Right ventricle myocardium inferior (tissue), 1 donor: ENCODE results near the gene BRD3OS. TPM values are rescaled to one million over a fixed set of nuclear protein-coding genes. Genes with fewer than 3 reads are reported as not detected.

Source experiments
- ATAC-seq: fragments of 200-7000 bp; cut with Tn5 transposase; one replicate; pipeline ENCODE4 v1.9.1; 2020; ENCODE audit warnings: mild to moderate bottlenecking, moderate library complexity
- DNase-seq: peaks from one replicate; pipeline ENCODE4 v3.0.0; 2021; ENCODE audit errors: missing footprints
- intact Hi-C: fragments of 100-400 bp; cut with DNase I; formaldehyde crosslinking; loops from one replicate; pipeline ENCODE4 v1.11.0; 2022
- total RNA-seq: library from RNA; stranded (reverse); fragmentation: NEBNext Ultra II Directional; extraction: Animal tissue kit (Norgen Biotek cat#: 25700); gene quantifications from one replicate; pipeline ENCODE4 v1.2.1, GENCODE V29; 2021
- donor health status: DM: no; HTN: yes; CAD: no; lungs with severe emphysema.

Gene BRD3OS
- total RNA-seq, 1 donor from 2014 or later, result 6.2 TPM

GRCh38 chr9:134028575-134029247, 3.4 kb downstream of the BRD3OS start:
- intact Hi-C loops, result no loop called here
- peak; percentile 34 for DNase-seq
- ATAC-seq, result no peak

DNA sequence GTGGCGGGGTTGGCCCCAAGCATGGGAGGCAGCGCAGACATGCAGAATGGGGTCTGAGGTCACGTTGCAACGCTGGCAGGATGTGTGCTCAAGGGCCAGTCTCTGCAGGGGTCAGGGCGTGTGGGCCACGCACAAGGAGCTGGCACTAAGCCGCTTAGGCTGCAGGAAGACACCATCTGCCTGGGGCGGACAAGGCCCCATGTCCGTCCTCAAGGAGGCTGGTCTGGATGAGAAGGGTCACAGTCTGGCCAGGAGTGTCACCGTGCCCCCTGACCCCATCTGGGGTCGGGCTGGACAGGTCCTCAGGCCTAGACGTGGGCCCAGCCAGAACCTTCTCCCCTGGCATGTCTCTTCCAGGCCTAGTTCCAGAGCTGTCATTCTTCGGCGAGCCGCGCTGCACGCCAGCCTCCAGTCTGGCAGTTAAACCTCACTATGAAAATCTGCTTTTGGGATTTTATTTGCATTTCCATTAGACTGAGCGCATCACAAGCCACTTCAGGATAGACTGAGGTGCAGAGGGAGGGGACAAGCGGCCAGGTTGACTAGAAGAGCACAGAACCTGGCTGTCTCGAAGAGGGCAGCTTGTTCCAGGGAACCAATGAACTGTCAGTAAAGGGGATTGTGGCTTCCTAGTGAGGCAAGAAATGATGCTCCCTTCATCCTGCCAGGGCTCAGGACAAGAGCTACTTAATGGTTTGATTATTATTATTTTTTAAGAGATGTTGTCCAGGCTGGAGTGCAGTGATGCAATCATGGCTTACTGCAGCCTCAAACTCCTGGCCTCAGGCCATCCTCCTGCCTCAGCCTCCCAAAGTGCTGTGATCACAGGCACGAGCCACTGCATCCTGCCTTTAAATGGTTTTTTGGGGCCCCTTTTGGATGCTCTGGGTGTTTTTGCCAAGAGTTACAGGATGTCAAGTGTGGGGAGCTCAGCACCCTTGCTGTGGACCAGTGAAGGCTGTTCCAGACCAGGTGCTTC, 4.3 kb downstream of the BRD3OS start:
- no peak for ATAC-seq
- peak; percentile 60 for DNase-seq
- intact Hi-C loops, result no loop called here

DNA sequence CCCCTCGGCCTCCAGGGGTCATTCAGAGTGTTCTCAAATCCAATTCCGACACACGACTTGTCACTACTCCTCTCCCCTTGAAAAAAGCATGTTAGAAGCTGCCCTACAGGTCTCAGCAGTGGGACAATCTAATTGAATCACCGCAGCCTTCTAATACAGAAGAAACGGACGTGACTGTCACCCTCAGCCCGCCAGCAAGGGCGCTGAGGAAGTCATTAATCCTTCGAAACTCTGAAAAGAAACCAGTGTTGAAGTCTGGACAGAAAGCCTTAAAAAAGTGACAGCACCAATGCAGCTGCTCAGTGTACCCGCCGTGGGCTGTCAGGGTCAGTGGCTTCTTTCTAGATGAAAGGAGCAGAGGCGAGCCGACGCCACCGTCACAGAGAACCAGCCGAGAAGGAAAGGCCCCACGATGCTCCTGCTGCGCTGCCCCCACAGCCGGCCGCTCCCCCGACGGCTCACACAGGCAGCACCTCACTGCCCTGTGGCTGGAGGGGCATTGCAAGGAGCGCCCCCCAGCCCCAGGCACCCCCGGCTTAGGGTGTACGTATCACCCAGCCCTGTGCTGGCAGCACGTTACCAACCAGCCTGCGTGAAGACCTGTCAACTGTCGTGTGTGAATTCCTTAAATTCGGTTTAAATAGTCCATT, 5.7 kb downstream of the BRD3OS start:
- ATAC-seq (no peak), DNase-seq (peak; percentile 18)
- intact Hi-C loops, result no loop called here

DNA sequence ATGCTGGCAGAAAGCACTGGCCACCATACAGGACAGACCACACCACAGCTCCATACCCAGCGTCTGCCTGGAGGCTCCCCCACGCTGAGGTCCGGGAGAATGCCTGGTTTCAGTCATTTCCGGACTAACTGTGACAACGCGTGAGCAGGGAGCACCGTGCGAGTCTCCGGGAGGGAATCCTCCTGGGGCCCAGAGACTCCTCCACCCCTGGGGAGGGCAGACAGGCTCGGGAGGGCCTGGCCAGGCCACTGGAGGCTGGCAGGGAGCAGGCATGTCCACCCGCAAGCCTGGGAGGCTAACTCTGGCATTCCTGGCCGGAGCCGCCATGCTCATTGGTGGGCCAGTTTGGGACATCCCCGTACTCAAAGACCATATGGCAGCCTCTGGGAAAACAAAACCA, 6.5 kb downstream of the BRD3OS start:
- DNase-seq, result peak; percentile 63
- ATAC-seq, result no peak
- intact Hi-C loops, result no loop called here

DNA sequence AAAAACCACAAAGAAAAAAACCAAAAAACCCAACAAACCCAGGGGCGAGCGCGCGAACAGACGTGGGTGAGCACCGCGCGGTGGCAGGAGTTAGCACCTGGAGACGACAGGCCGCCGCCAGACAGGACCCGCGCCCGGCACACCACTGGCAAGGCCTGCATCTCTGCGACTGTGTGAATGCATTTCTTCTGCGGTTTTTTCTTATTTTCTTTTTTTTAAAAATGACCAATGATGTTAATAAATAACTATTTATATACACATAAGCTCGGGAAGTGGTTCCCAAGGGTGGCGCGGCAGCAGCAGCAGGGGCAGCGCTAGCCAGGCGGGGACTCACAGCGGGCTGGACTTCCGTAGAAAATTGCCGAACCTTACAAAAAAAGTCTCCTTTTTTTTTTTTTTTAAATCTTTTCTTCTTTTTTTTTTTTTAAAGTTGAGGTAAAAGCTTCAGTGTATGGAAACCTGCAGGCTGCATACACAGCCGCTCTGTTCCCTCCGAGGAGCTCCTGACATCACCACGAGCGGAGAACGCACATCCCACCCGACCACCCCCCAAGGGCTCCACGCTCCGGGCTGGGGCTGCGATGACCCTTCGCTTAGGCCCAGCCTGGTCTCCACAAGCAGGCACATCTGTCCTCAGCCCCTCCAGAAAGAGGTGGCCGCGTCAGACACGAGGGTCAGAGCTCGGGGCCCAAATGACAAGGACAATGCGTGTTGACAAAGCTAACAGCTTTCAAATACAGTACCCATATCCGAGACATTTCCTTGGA, 7.4 kb downstream of the BRD3OS start:
- ATAC-seq (no peak), DNase-seq (peak; percentile 37)
- intact Hi-C loops, result no loop called here

DNA sequence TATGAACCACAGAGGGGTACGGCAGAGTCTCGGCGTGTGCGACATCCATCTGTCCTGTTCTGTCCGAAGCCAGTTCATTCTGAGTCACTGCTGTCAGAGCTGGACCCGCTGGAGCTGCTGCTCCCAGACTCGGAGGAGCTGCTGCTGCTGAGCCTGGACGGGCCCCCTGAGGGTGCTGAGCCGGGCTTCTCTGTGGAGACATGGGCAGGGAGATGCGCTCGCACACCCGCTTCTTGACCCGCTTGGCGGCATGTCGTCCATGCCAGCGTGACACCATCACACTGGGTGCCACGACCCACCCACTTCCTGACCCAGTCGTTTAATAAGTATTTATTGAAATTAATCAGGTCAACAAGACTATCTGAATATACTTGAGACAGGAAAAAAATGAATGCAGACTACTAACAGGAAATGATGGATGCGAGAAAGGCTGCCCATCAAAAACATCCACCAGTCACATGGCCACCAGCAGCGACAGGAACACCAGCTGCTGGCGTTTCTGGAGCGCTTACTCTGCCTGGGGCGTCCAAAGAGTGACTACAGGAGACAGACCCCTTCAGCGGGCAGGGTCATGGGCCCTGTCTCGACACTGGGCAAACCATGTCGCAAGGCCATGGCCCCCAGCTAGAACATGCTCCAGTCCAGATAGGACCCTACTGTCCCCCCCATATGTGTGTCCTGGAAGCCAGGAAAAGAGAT, 8.4 kb downstream of the BRD3OS start:
- ATAC-seq, result peak; percentile 23
- intact Hi-C loops, result no loop called here
- DNase-seq, result peak; percentile 59

DNA sequence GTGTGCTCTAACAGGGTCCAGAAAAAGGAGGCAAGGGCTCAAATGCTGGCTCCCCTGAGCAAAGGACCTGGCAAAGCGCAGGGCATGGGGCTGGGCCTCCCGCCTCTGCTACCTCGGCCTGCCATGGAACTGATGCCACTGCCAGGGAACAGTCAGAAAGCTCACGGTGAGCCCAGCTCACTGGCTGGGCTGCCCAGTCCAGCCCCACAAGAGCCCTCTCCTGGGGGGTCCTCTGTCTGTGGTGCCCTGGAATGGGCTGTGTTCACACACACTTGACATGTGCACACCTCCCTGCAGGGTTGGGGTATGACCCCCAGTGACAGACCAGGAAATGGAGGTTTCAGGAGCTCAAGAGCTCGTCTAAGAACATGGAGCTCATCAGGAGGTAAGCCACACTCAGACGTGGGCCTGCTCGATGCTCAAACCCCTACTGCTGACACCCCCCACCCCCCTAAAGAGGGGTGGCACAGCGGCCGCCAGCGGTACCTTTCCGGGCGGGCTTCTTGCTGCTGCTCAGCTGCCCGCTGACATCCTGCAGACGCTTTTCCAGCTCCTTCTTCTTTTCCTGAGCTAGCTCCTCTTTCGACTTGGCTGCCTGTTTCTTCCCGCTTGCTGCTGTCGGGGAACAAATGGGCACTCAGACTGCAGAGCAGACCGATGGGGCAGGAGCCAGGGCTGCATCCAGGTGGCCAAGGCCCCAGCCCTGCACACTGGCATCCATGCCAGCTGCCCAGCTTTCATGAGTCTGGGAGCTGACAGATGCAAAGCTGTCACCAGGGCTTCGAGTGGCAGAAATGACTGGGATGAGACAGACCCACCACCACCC, 9.1 kb downstream of the BRD3OS start:
- DNase-seq (peak; percentile 55), ATAC-seq (no peak)
- intact Hi-C loops, result no loop called here

DNA sequence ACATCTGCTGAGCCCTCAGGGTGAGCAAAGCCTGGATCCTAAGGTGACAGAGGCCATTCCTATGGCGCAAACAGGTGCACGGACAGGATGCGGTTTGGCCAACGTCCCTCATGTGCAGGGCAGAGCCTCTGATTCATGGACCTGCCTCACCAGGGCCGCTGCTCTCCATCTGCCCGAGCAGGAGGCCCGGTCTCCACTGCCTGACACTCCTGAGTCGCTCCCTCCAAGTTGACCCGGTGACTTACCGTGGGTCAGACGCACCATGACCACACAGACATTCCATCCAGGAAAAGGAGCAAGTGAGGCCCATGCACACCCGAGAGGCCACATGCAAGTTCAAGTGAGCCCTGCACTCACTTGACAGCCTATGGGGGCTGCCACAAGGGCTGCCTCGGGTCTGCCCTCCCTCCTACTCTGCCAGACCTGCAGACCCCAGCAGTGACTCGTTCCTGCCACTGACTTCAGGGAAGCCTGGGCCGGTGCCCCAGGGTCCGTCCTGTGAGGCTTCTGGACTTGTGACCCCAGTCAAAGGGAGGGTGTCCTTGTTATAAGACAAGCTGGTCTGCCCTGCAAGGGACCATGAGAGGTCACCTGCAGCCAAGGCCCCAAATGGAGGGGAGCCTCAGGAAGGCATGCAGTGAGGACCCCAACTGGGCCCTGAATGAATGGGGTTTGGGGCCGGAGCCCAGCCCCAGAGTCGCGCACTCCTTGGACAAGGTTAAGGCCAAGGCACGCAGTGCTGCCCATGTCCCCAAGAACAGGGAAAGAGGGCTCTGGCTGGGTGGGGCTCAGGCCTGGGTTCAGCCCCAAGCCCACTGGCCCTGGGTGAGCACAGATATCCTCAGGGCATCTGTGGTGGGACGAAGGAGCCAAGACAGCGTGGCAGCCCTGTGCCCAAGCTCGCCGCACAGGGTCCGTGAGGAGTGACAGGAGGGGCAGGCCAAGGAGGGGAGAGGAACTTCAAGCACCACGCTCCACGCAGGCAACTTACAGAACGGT, 10.1 kb downstream of the BRD3OS start:
- intact Hi-C loops, result no loop called here
- ATAC-seq (no peak), DNase-seq (peak; percentile 30)

- ATAC-seq, result no peak
- intact Hi-C loops, result no loop called here
- peak; percentile 1 for DNase-seq
These were observed 10.8 kb downstream of the BRD3OS start for GRCh38 chr9:134036130-134036529.

- ATAC-seq (no peak), DNase-seq (no peak)
- intact Hi-C loops, result no loop called here
These were observed 12.4 kb downstream of the BRD3OS start for GRCh38 chr9:134037641-134038040.

GRCh38 chr9:134039386-134040175, 14.3 kb downstream of the BRD3OS start:
- ATAC-seq, result no peak
- DNase-seq, result peak; percentile 41
- intact Hi-C loops, result no loop called here

GRCh38 chr9:134040176-134040565, 14.9 kb downstream of the BRD3OS start:
- peak; percentile 35 for DNase-seq
- ATAC-seq, result no peak
- intact Hi-C loops, result no loop called here

- peak; percentile 41 for DNase-seq
- intact Hi-C loops, result no loop called here
- peak; percentile 32 for ATAC-seq
These were observed 15.7 kb downstream of the BRD3OS start for GRCh38 chr9:134040781-134041648.

DNA sequence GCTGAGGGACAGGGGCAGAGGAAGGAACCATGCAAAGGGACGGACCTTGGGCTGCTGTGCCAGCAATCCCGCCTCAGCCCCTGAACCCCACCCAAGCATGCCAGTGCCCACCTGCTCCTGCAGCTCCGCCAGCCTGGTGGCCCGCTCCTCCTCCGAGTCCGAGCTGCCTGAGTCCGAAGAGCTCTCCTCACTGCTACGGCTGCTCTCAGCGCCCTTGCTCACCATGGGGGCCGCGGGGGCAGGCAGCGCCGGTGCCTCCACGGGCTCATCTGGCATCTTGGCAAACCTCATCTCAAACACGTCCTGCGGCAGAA, 16.3 kb downstream of the BRD3OS start:
- ATAC-seq, result no peak
- intact Hi-C loops, result no loop called here
- DNase-seq, result peak; percentile 43

GRCh38 chr9:134043531-134043988, 18.3 kb downstream of the BRD3OS start:
- ATAC-seq, result no peak
- no peak for DNase-seq
- intact Hi-C loops, result no loop called here
